Activated CD4-positive, alpha-beta memory T cell treated with anti-CD3 and anti-CD28 coated beads, Interleukin-2, amount 10 ng/mL, durations not matched to agents 7 days and 5 days (primary cell): Measurements from ENCODE around the gene TGFBRAP1. TPM values are rescaled to one million over a fixed set of nuclear protein-coding genes. Genes with fewer than 3 reads are reported as not detected.

Experiments used
- CTCF ChIA-PET: fragments of 350-600 bp; sonication (Branson Sonifier 250); formaldehyde crosslinking; loops from one replicate; lab custom pipeline; 2021; ENCODE audit warnings: antibody characterized with exemption, inconsistent platforms; lab: Charles Lee
- POLR2A ChIA-PET: fragments of 350-600 bp; sonication (Branson Sonifier 250); formaldehyde crosslinking; loops from one replicate; lab custom pipeline; 2021; ENCODE audit warnings: antibody characterized with exemption; lab: Charles Lee
- DNase-seq: peaks from one replicate; pipeline ENCODE4 v3.0.0-alpha.2; 2020
- H3K27ac Mint-ChIP-seq: one replicate; pipeline ENCODE4 v1.8.0; 2021; ENCODE audit warnings: mild to moderate bottlenecking, mixed read lengths
- H3K27me3 Mint-ChIP-seq: one replicate; pipeline ENCODE4 v1.8.0; 2021; ENCODE audit warnings: mixed read lengths
- H3K36me3 Mint-ChIP-seq: one replicate; pipeline ENCODE4 v1.8.0; 2021; ENCODE audit warnings: low read depth, mixed read lengths
- H3K4me1 Mint-ChIP-seq: one replicate; pipeline ENCODE4 v1.8.0; 2021; ENCODE audit warnings: mixed read lengths
- H3K4me3 Mint-ChIP-seq: one replicate; pipeline ENCODE4 v1.8.0; 2021; ENCODE audit warnings: mild to moderate bottlenecking, mixed read lengths
- H3K9me3 Mint-ChIP-seq: one replicate; pipeline ENCODE4 v1.8.0; 2021; ENCODE audit warnings: mixed read lengths
- total RNA-seq, 2 experiments: library from RNA; stranded (reverse); gene quantifications; one replicate each; pipeline ENCODE4 v1.2.3, GENCODE V29; 2021

TGFBRAP1 gene
- total RNA-seq, 2 experiments from 2014 or later, result 15.9 to 17.0 TPM

GRCh38 chr2:105280281-105280680 lies 49.3 kb downstream of the TGFBRAP1 start:
- Mint-ChIP-seq H3K36me3 (peaks cover 15% of the 10 kb centered on the region), H3K4me1 (no peaks in the 10 kb centered on the region), H3K4me3 (no peak overlapping the region), H3K9me3 (no peaks in the 10 kb centered on the region), H3K27ac (no peak overlapping the region), H3K27me3 (no peaks in the 10 kb centered on the region)
- CTCF ChIA-PET, result interaction anchor here (1.3 kb wide), 1 partner anchor 14 kb away, joined by 3 read pairs; no protein-coding TSS in a partner anchor
- DNase-seq, result no peak
- POLR2A ChIA-PET, result no interaction called here

GRCh38 chr2:105279126-105279525 lies 50.4 kb downstream of the TGFBRAP1 start:
- Mint-ChIP-seq H3K4me1 (no peaks in the 10 kb centered on the region), H3K9me3 (no peaks in the 10 kb centered on the region), H3K4me3 (no peak overlapping the region), H3K36me3 (peaks cover 20% of the 10 kb centered on the region), H3K27ac (no peak overlapping the region), H3K27me3 (no peaks in the 10 kb centered on the region)
- DNase-seq, result no peak
- POLR2A ChIA-PET, result no interaction called here
- CTCF ChIA-PET, result interaction anchor here (1.1 to 1.2 kb wide), 2 partner anchors 9 to 16 kb away, joined by 3 read pairs; no protein-coding TSS in a partner anchor

- no peaks in the 10 kb centered on the region for H3K9me3 Mint-ChIP-seq
- H3K27me3 Mint-ChIP-seq, result no peaks in the 10 kb centered on the region
- CTCF ChIA-PET, result interaction anchor here (1.0 to 1.2 kb wide), 3 partner anchors 9 to 16 kb away, joined by 3 read pairs; no protein-coding TSS in a partner anchor
- H3K4me1 Mint-ChIP-seq, result no peaks in the 10 kb centered on the region
- H3K36me3 Mint-ChIP-seq, result peaks cover 22% of the 10 kb centered on the region
- DNase-seq, result no peak
- H3K27ac Mint-ChIP-seq, result no peak overlapping the region
- H3K4me3 Mint-ChIP-seq, result no peak overlapping the region
- POLR2A ChIA-PET, result no interaction called here
These were observed 50.9 kb downstream of the TGFBRAP1 start for GRCh38 chr2:105278654-105279053.

DNA sequence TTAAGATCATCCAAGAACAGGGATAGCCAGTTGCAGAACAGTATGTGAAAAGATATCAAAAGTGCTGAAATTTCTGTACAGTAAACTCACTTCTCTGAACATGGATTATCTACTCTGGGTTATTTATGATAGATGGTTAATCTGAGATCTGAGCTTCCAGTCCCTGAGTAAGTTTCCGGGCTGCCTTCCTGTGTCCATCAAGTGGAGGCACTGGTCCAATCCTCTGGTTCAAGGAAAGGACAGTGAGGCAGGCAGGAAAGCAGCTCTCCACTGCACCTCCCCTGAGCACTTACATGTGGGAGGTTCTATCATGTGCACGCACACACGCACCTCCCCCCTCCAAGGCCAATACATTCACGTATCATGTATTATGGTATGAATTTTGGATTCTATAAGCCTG lies 55.5 kb downstream of the TGFBRAP1 start:
- Mint-ChIP-seq H3K4me1 (no peaks in the 10 kb centered on the region), H3K9me3 (no peaks in the 10 kb centered on the region), H3K27ac (no peak overlapping the region), H3K27me3 (no peaks in the 10 kb centered on the region), H3K36me3 (peaks cover 33% of the 10 kb centered on the region), H3K4me3 (no peak overlapping the region)
- no peak for DNase-seq
- POLR2A ChIA-PET, result no interaction called here
- CTCF ChIA-PET, result interaction anchor here (1.1 to 1.7 kb wide), 2 partner anchors 13 to 159 kb away, joined by 3 to 4 read pairs; no protein-coding TSS in a partner anchor

- Mint-ChIP-seq H3K27me3 (no peaks in the 10 kb centered on the region), H3K9me3 (no peaks in the 10 kb centered on the region), H3K4me3 (no peak overlapping the region), H3K4me1 (no peaks in the 10 kb centered on the region), H3K27ac (no peak overlapping the region), H3K36me3 (peaks cover 42% of the 10 kb centered on the region)
- DNase-seq, result no peak
- ChIA-PET CTCF (interaction anchor here (1.2 kb wide), 1 partner anchor 34 kb away, joined by 3 read pairs; no protein-coding TSS in a partner anchor), POLR2A (no interaction called here)
These were observed 57.4 kb downstream of the TGFBRAP1 start for GRCh38 chr2:105272176-105272575.

- CTCF ChIA-PET, result interaction anchor here (1.2 kb wide), 1 partner anchor 33 kb away, joined by 3 read pairs; no protein-coding TSS in a partner anchor
- POLR2A ChIA-PET, result no interaction called here
- H3K27ac Mint-ChIP-seq, result no peak overlapping the region
- no peaks in the 10 kb centered on the region for H3K27me3 Mint-ChIP-seq
- no peak overlapping the region for H3K4me3 Mint-ChIP-seq
- DNase-seq, result no peak
- H3K36me3 Mint-ChIP-seq, result peaks cover 35% of the 10 kb centered on the region
- H3K9me3 Mint-ChIP-seq, result no peaks in the 10 kb centered on the region
- H3K4me1 Mint-ChIP-seq, result no peaks in the 10 kb centered on the region
These were observed 58.0 kb downstream of the TGFBRAP1 start for GRCh38 chr2:105271393-105272045.

DNA sequence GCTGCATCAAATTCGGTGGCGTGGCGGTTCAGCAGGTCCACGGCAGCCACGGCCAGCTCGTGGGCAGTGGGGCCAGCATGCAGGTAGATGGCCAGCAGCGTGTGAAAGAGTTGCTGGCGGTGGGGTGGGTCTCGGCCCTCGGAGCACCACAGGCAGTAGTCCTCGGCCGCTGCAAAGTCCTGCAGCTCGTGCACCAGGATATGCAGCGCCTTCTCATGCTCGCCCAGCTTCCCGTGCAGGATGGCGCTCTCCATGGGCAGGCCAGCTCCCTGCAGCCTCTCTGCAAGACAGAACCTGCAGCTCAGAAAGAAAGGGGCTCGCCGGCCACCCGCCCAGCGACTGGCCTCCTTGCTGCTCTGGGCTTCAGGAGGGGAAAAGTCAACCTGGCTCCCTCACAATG lies 60.1 kb downstream of the TGFBRAP1 start:
- no peaks in the 10 kb centered on the region for H3K27me3 Mint-ChIP-seq
- DNase-seq, result no peak
- peaks cover 37% of the 10 kb centered on the region for H3K36me3 Mint-ChIP-seq
- CTCF ChIA-PET, result no interaction called here
- no peak overlapping the region for H3K4me3 Mint-ChIP-seq
- no peak overlapping the region for H3K27ac Mint-ChIP-seq
- no peaks in the 10 kb centered on the region for H3K4me1 Mint-ChIP-seq
- H3K9me3 Mint-ChIP-seq, result no peaks in the 10 kb centered on the region
- POLR2A ChIA-PET, result no interaction called here

DNA sequence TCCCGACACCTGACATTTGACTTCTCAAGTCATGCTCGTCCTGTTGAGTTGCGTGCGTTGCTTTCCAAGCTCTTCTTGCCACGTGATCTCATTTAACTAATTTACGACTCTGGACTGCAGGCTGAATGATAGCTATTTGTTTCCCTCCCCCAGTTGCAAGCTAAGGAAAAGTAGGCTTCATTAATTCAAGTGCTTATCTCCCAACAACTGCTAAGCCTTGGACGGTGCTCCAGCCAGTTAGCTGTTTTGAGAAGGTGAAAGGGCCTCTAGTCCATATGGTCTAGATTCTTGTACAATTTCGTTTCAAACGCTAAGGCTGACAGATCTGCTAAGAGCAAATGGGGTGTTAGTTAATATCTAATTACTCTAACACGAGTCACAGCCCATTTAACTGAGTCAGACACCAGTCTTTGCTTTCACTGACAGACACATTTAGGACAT lies 66.9 kb downstream of the TGFBRAP1 start:
- DNase-seq, result no peak
- H3K4me3 Mint-ChIP-seq, result no peak overlapping the region
- H3K27ac Mint-ChIP-seq, result no peak overlapping the region
- ChIA-PET CTCF (no interaction called here), POLR2A (no interaction called here)
- peaks cover 13% of the 10 kb centered on the region for H3K36me3 Mint-ChIP-seq
- no peaks in the 10 kb centered on the region for H3K27me3 Mint-ChIP-seq
- no peaks in the 10 kb centered on the region for H3K4me1 Mint-ChIP-seq
- H3K9me3 Mint-ChIP-seq, result no peaks in the 10 kb centered on the region

- ChIA-PET POLR2A (no interaction called here), CTCF (interaction anchor here (1.0 kb wide), 1 partner anchor 13 kb away, joined by 3 read pairs; no protein-coding TSS in a partner anchor)
- Mint-ChIP-seq H3K36me3 (peaks cover 10% of the 10 kb centered on the region), H3K4me3 (no peak overlapping the region), H3K27ac (no peak overlapping the region), H3K27me3 (no peaks in the 10 kb centered on the region), H3K9me3 (no peaks in the 10 kb centered on the region), H3K4me1 (no peaks in the 10 kb centered on the region)
- DNase-seq, result no peak
These were observed 68.5 kb downstream of the TGFBRAP1 start for GRCh38 chr2:105261061-105261460.

GRCh38 chr2:105258835-105259350 lies 70.6 kb downstream of the TGFBRAP1 start:
- H3K27me3 Mint-ChIP-seq, result no peaks in the 10 kb centered on the region
- no peak overlapping the region for H3K27ac Mint-ChIP-seq
- no peak for DNase-seq
- no peak overlapping the region for H3K4me3 Mint-ChIP-seq
- H3K4me1 Mint-ChIP-seq, result no peaks in the 10 kb centered on the region
- ChIA-PET CTCF (no interaction called here), POLR2A (no interaction called here)
- no peaks in the 10 kb centered on the region for H3K9me3 Mint-ChIP-seq
- H3K36me3 Mint-ChIP-seq, result peaks cover 3% of the 10 kb centered on the region

- CTCF ChIA-PET, result interaction anchor here (1.2 kb wide), 1 partner anchor 17 kb away, joined by 3 read pairs; no protein-coding TSS in a partner anchor
- no peaks in the 10 kb centered on the region for H3K27me3 Mint-ChIP-seq
- no peak overlapping the region for H3K4me3 Mint-ChIP-seq
- DNase-seq, result no peak
- H3K27ac Mint-ChIP-seq, result no peak overlapping the region
- H3K9me3 Mint-ChIP-seq, result no peaks in the 10 kb centered on the region
- H3K4me1 Mint-ChIP-seq, result no peaks in the 10 kb centered on the region
- H3K36me3 Mint-ChIP-seq, result peaks cover 3% of the 10 kb centered on the region
- POLR2A ChIA-PET, result no interaction called here
These were observed 71.6 kb downstream of the TGFBRAP1 start for GRCh38 chr2:105257981-105258380.

DNA sequence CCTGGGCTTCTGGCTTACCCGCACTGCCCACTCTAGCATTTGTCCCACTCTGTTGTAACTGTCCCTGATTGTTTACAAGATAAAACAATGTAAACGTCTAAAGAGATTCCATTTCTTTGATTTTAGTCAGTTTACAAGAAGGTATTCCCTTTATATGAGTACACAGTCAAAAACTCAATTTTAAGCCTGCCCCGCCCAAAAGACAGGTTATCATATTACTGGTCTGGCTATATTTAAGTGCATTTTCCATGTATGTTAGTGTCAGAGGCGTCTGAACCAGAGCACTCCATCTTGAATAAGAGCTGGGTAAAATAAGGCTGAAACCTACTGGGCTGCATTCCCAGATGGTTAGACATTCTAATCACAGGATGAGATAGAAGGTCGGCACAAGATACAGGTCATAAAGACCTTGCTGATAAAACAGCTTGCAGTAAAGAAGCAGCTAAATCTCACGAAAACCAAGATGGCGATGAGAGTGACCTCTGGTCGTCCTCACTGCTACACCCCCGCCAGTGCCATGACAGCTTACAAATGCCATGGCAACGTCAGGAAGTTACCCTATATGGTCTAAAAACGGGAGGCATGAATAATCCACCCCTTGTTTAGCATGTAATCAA lies 73.0 kb downstream of the TGFBRAP1 start:
- H3K9me3 Mint-ChIP-seq, result no peaks in the 10 kb centered on the region
- H3K36me3 Mint-ChIP-seq, result no peaks in the 10 kb centered on the region
- DNase-seq, result no peak
- POLR2A ChIA-PET, result no interaction called here
- no peaks in the 10 kb centered on the region for H3K27me3 Mint-ChIP-seq
- no peak overlapping the region for H3K4me3 Mint-ChIP-seq
- H3K27ac Mint-ChIP-seq, result no peak overlapping the region
- no peaks in the 10 kb centered on the region for H3K4me1 Mint-ChIP-seq
- CTCF ChIA-PET, result no interaction called here

- ChIA-PET POLR2A (no interaction called here), CTCF (interaction anchor here (0.6 kb wide), 1 partner anchor 166 kb away, joined by 3 read pairs; no protein-coding TSS in a partner anchor)
- no peak overlapping the region for H3K4me3 Mint-ChIP-seq
- H3K27ac Mint-ChIP-seq, result no peak overlapping the region
- H3K4me1 Mint-ChIP-seq, result no peaks in the 10 kb centered on the region
- no peaks in the 10 kb centered on the region for H3K9me3 Mint-ChIP-seq
- H3K36me3 Mint-ChIP-seq, result no peaks in the 10 kb centered on the region
- DNase-seq, result no peak
- no peaks in the 10 kb centered on the region for H3K27me3 Mint-ChIP-seq
These were observed 73.6 kb downstream of the TGFBRAP1 start for GRCh38 chr2:105255979-105256378.
